Raji (cell line): ENCODE data around the gene TMEM18.

ENCODE experiments used
- POLR2A ChIP-seq: IDR thresholded peaks from 2 replicates; pipeline ENCODE4 v1.6.1; 2011; ENCODE audit warnings: low read depth, low read length, control low read depth; ENCODE audit not compliant: insufficient read depth

The TMEM18 gene

DNA sequence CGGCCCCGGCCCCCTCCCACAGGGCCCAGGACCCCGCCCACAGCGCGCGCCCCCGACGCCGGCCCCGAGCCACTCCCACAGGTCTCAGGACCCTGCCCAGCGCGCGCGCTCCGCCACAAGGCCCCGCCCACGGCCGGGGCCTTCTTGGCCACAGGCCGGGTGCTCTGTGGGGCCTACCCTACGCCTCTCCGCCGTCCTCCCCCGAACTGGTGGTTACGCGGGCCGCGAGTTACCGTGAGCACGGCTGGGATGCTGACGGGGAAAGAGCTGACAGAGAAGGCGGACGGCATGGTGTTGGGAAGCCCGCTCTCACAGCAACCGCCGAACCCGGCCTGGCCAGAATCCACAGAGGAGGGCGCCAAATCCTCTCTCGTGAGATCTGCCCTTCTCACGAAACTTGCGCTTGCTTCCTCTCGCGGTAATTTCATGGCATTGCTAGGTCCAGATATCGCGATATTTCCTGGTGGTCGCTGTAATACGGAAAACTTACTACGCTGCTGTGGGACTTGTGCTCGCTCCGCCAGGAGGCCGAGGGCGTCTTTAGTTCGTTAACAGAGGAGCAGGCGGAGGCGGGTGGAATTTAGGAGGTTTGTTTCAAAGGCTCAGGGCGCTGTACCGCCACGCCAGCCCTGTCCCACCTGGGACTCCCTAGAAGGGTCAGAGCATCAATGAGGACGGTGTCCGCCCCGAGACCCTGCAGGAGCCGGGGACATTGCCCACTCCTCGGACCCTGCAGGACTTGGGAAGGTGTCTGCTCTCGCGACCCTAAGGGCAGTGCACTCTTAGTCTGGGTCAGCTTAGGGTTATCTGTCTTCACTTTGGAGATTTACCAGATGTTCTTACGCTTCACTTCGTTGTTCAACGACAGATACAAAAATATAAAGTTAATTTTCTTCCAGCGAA lies at the start of gene TMEM18:
TSS of gene TMEM18 (minus strand) at position 351 of the 903 bp plus-strand sequence. CDS start at position 290, 61 bp downstream.
- TF ChIP-seq POLR2A: peak; percentile 98

DNA sequence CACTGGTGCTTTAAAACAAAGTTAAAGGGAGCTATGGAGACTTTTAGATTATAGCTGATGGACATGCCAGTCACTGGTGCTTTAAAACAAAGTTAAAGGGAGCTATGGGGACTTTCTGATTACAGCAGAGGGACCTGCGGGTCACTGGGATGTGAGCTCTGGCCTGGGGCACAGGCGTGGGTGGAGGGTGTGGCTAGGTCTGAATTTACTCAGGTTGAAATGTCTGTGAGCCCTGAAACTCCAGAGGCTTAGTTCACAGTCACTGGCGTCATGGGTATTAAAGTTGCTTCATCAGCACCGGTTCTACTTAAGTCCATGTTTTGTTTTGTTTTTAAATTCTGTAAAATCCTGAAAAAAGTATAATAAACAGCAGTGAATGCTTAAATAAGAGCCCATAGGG lies 49.0 kb upstream of the TMEM18 start:
- no peak for TF ChIP-seq POLR2A

GRCh38 chr2:725468-725867 lies 48.3 kb upstream of the TMEM18 start:
- no peak for TF ChIP-seq POLR2A

GRCh38 chr2:723761-724160 lies 46.6 kb upstream of the TMEM18 start:
- TF ChIP-seq POLR2A: no peak

- no peak for TF ChIP-seq POLR2A
These were observed 43.6 kb upstream of the TMEM18 start for GRCh38 chr2:720842-721241.

DNA sequence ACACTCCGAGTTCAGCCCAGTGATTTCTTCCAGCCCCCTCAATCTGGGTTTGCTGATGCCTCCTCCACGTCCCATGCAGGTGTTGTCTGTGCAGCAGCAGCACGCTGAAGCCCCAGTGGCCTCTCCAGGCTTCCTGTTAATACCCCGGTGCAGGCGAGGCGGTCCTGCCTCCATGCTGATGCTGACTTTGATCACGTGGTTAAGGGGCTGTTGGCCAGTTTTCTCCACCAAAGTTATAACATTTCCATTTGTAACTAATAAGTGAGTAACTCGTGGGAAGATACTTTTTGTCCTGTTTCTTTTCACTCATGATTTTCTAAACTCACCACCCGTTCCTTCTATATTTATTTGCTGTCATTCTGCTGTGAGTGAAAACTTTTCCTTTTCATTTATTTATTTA lies 42.5 kb upstream of the TMEM18 start:
- TF ChIP-seq POLR2A: no peak

GRCh38 chr2:719191-719590 lies 42.0 kb upstream of the TMEM18 start:
- TF ChIP-seq POLR2A: no peak

DNA sequence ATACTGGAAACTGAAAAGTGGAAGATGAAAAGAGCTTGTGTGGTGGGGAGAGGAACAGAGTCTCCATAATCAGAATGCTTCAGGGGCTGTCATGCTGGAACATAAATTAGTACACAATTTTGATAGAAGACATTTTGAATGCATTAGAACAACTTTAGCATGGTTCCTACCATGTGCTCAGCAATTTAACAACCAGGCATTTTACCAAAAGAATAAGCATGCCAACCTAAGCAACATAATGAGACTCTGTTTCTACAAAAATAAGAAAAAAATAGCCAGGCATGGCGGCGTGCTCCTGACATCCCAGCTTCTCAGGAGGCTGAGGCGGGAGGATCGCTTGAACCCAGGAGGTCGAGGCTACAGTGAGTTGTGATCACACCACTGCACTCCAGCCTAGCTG lies 40.5 kb upstream of the TMEM18 start:
- TF ChIP-seq POLR2A: no peak

DNA sequence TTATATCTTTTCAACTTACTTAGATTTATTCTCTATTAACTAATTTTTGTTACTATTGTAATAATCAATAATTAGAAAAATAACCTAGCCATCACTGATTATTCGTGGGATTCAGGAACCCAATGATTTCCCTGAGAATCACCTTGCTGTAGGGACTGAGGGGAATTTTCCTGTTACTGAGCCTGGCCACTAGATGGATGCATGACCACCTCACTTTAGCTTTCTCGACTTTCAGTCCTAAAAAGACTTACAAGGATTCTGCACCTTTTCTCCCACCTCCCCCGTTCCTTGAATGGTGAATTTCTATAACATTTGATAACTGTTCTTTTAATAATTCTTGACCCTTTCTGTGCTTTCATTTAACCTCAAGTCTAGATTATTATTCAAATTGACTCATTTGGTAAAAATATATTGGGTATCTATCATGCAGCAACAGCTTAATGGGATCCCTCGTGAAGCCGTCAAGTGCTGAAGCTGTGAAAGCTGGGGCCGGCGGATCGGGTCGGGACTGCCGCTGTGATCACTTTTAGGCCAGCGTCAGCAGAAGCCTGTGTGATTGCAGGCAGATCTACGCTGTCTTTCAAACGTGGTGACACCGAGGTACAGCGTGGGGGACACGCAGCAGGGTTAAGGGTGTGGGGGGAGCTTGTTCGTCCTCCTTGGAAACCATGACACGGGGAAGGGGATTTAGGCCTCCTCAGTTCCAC lies 38.8 kb upstream of the TMEM18 start:
- no peak for TF ChIP-seq POLR2A

GRCh38 chr2:715038-715437 lies 37.8 kb upstream of the TMEM18 start:
- TF ChIP-seq POLR2A: no peak

GRCh38 chr2:714005-714741 lies 37.0 kb upstream of the TMEM18 start:
- no peak for TF ChIP-seq POLR2A

DNA sequence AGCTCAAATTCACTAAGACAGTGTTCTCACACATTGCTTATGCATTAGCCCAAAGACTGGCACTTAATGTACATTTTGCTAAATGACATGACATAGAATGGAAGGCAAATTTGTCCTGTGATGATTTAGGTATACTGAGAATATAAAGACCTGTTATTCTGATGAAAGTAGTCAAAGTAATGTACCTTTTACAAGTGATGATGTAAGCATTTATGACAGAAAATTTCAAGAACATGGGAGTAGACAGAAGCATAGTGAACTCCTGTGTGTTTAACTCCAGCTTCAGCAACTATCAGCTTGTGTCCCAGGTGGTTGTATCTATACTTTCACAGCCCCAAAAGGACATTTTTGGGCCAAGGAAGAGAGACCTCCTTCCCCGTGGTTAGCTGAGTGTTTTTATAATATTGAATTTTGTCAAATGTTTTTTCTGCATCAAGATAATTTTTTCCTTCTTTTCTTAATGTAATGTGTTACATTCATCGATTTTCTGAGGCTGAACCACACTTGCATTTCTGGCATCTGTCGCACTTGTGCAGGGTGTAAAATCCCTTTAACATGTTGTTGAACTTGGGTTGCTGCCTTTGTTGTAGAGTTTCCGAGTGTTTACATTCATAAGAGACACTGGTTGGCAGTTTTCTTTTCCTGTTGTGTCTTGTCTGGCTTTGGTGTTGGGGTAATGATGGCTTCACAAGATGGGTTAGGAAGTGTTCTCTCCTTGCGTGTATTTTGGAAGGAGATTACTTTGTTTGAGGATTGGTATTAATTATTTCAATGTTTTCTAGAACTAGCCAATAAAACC lies 33.9 kb upstream of the TMEM18 start:
- no peak for TF ChIP-seq POLR2A

DNA sequence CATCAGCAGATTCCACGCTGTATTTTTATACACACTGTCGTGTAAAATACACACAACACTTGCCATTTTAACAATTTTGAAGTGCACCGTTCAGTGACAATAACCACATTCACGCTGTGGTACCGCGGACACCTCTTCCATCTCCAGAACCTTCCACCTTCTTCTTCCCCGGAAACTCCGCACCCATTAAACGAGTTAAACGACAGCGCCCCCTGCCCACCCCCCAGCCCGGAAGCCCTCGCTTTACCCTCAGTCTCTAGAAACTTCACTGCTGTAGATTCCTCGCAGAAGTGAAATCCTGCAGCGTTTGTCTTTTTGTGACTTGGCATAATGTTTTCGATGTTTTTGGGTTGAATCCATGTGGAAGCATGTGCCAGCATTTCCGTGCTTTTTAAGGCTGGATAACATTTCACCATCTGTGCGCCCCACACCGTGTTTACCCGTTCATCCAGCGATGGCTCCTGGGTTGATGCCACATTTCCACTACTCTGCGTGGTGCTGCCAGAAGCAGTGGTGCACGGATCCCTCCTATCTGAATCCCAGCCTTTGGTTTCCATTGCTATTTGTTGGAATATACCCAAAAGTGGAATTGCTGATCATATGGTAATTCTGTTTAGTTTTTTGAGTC lies 32.0 kb upstream of the TMEM18 start:
- no peak for TF ChIP-seq POLR2A

DNA sequence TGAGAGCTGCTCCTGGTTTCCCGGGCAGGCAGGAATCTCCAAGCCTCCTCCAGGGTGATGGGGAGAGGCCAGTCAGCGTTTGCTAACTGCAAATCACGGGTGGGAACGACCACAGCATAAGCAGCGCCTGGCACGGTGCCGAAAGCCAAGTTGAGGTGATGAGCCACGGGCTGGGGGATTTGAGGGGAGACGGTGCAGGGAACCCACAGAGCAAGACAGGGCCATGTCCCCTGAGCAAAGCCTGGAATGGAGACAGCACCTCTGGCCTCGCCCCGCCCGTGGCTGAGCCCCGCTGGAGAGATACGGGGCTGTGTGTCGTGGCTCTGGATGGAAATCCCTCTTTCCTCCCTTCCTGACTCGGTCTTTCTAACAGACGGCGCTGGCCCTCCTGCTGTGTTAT lies 31.5 kb upstream of the TMEM18 start:
- no peak for TF ChIP-seq POLR2A
